Stomach smooth muscle (tissue), 2 donors: ENCODE data around the gene SLC35F2.
"Not testable (repeated sequence)": the region's sequence is repeated elsewhere in the genome, so short reads cannot be mapped to it uniquely, and the experiment has no call there.

Experiments
- H3K27ac ChIP-seq: one replicate; pipeline ENCODE4 v1.7.0; 2013; ENCODE audit warnings: mild to moderate bottlenecking, low read length, inconsistent platforms
- H3K27me3 ChIP-seq, 2 donors: one replicate each; pipeline ENCODE4 v1.7.0; 2013; ENCODE audit warnings: low read length in 2 of 2; ENCODE audit not compliant: insufficient read depth in 2 of 2, control insufficient read depth in 1 of 2
- H3K36me3 ChIP-seq, 2 donors: one replicate each; pipeline ENCODE4 v1.7.0; 2013; ENCODE audit warnings: low read length in 2 of 2; ENCODE audit not compliant: control insufficient read depth in 2 of 2, insufficient read depth in 2 of 2
- H3K4me1 ChIP-seq: one replicate; pipeline ENCODE4 v1.7.0; 2013; ENCODE audit warnings: low read length; ENCODE audit not compliant: control insufficient read depth, insufficient read depth
- H3K4me3 ChIP-seq, 2 donors: one replicate each; pipeline ENCODE4 v1.7.0; 2013; ENCODE audit warnings: low read length in 2 of 2
- H3K9ac ChIP-seq, 2 donors: one replicate each; pipeline ENCODE4 v1.7.0; 2013; ENCODE audit warnings: low read length in 2 of 2, mild to moderate bottlenecking in 1 of 2
- H3K9me3 ChIP-seq, 2 donors: one replicate each; pipeline ENCODE4 v1.7.0; 2013; ENCODE audit warnings: low read length in 2 of 2; ENCODE audit not compliant: control insufficient read depth in 2 of 2
- donor health status: healthy.
- donor health status: Pancreatic carcinoma.

The SLC35F2 gene, protein sequence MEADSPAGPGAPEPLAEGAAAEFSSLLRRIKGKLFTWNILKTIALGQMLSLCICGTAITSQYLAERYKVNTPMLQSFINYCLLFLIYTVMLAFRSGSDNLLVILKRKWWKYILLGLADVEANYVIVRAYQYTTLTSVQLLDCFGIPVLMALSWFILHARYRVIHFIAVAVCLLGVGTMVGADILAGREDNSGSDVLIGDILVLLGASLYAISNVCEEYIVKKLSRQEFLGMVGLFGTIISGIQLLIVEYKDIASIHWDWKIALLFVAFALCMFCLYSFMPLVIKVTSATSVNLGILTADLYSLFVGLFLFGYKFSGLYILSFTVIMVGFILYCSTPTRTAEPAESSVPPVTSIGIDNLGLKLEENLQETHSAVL

DNA sequence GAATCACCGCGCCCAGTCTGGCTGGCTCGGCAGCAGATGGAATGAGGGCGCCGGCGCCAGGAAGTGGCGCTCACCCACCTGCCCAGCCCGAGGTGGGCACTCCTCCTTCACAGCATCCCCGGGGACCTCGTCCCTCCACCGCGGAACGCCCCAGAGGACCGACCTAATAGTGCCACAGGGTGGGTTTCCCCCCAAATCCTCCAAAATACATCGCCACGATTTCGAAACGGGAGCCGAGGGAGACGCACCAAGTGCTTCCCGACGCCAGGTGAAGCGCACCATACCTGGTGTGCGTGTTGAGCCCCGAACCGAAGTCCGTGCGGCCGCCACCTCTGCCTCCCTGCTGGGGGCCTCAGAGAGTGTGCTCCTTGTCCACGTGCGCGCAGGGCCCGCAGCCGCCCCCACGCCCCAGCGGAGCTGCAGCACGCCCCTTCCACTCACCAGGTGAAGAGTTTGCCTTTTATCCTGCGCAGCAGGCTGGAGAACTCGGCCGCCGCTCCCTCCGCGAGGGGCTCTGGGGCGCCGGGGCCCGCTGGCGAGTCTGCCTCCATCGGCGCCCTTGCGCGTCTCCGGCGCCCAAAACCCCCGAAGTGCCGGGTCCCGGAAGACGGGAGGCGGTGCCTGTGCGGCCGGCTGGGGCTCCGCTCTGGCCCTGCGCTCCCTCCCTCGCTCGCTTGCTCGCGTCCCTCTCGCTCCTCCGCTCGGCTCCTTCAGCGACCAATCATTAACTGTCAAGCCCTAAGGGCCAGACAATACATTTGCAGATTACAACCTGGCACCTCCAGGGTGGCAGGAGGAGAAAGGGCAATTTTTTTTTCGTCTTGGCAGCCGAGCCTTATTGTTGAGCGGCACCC, at the start of gene SLC35F2:
Gene SLC35F2, minus strand, starts transcription at position 571 of the 854 bp plus-strand sequence. Its CDS starts 20 bp downstream, at position 551.
- peak within 1 kb of the TSS; percentile 66 to 68 for H3K9ac ChIP-seq
- no peaks in the 10 kb centered on the region for H3K27me3 ChIP-seq
- peak within 1 kb of the TSS; percentile 79 to 83 for H3K4me3 ChIP-seq
- peaks cover 18% of the 10 kb centered on the region for H3K4me1 ChIP-seq
- no peaks in the 10 kb centered on the region for H3K9me3 ChIP-seq
- no peaks in the 10 kb centered on the region for H3K36me3 ChIP-seq
- H3K27ac ChIP-seq = no peak within 1 kb of the TSS

DNA sequence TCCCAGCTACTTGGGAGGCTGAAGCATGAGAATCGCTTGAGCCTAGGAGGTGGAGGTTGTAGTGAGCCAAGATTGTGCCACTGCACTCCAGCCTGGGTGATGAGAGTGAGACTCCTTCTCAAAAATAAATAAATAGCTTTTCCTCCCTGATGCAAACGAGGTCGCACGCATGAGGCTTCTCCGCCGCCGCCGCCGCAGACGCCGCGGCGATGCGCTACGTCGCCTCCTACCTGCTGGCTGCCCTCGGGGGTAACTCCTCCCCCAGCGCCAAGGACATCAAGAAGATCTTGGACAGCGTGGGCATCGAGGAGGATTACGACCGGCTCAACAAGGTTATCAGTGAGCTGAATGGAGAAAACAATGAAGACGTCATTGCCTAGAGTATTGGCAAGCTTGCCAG, 49.6 kb upstream of the SLC35F2 start:
- Histone ChIP-seq H3K36me3 (no peaks in the 10 kb centered on the region), H3K27me3 (peaks cover 0 to 2% of the 10 kb centered on the region in 2 donors), H3K4me1 (no peaks in the 10 kb centered on the region), H3K9me3 (no peaks in the 10 kb centered on the region), H3K9ac (no peak overlapping the region), H3K27ac (no peak overlapping the region), H3K4me3 (no peak overlapping the region)

DNA sequence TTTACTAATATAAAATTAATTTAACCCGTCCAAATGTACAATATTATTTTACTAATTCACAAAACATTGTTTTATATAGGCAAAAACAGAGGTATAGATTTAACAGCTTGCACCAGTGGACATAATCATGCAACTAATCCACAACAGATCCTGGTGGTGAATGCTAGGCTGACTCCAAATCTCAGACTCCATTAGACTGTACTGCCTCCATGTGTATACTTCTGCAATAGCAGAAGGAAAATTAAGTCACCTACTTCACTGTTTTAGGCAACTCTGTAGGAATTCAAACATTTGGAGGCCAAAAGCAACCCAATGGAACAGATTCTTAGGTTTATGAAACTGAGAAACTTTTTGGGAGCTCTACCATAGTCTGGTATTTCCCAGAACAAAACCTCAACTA, 39.7 kb upstream of the SLC35F2 start:
- H3K27ac ChIP-seq = no peak overlapping the region
- H3K27me3 ChIP-seq = peaks cover 0 to 2% of the 10 kb centered on the region in 2 donors
- no peak overlapping the region for H3K9ac ChIP-seq
- no peaks in the 10 kb centered on the region for H3K9me3 ChIP-seq
- H3K4me1 ChIP-seq = no peaks in the 10 kb centered on the region
- no peaks in the 10 kb centered on the region for H3K36me3 ChIP-seq
- no peak overlapping the region for H3K4me3 ChIP-seq

DNA sequence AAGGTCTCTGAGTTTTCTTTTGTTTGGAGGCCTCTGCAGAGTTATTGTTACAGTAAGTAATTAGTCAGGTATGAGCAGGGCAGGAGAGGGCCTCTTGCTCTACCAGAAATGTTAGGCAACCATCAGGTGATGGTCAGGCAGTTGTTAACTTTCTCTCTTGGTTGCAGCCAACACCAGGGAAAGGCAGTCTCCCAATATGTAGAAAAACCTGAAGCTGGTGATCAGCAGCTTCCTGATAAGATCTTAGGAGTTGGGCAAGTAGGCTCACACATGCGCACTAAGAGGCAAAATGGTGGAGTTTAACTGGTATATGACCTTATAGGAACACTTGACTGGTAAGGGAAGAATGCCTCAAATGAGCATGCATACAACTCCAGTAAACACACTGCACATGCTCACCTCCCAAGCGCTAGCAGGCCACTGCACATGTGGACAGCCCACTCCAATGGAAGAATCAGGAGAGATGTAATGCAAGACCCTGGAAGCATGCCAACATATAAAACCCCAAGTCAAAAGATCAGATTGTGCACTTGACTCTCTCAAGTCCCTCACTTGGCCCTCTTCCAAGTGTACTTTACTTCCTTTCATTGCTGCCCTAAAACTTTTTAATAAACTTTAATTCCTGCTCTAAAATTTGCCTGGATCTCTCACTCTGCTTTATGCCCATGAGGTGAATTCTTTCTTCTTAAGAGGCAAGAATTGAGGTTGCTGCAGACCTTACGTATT, 23.7 kb upstream of the SLC35F2 start:
- H3K4me1 ChIP-seq = no peaks in the 10 kb centered on the region
- H3K4me3 ChIP-seq = no peak overlapping the region
- H3K27ac ChIP-seq = no peak overlapping the region
- H3K9me3 ChIP-seq = no peaks in the 10 kb centered on the region
- no peak overlapping the region for H3K9ac ChIP-seq
- H3K36me3 ChIP-seq = no peaks in the 10 kb centered on the region
- H3K27me3 ChIP-seq = no peaks in the 10 kb centered on the region

DNA sequence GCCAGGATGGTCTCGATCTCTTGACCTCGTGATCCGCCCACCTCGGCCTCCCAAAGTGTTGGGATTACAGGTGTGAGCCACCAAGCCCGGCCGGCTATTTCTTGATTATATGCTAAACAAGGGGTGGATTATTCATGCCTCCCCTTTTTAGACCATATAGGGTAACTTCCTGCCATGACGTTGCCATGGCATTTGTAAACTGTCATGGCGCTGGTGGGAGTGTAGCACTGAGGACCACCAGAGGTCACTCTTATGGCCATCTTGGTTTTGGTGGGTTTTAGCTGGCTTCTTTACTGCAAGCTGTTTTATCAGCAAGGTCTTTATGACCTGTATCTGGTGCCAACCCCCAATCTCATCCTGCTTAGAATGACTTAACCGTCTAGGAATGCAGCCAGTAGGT, 22.9 kb upstream of the SLC35F2 start:
- not testable (repeated sequence) for H3K4me1 ChIP-seq, H3K9ac ChIP-seq, H3K27me3 ChIP-seq, H3K4me3 ChIP-seq, H3K9me3 ChIP-seq, H3K27ac ChIP-seq, H3K36me3 ChIP-seq

DNA sequence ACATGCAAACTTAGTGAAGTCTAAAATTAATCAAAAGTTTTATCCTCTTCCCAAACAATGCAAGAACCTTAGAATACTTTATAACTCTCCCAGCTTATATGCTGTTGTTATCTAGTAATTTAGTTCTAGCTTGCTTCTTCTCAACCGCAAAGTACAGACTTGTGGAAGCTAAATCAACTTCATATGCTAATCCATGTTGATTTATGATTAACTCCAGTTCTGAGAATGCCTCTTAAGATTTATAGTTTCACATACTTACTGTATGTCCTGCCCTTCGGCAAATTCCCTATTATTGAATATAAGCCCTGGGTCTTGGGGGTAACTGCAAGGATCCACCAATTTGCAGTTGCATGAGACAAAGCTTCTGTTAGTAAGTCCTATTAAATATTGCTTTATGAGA, 17.6 kb upstream of the SLC35F2 start:
- Histone ChIP-seq H3K4me1 (no peaks in the 10 kb centered on the region), H3K4me3 (no peak overlapping the region), H3K9ac (no peak overlapping the region), H3K27me3 (no peaks in the 10 kb centered on the region), H3K36me3 (no peaks in the 10 kb centered on the region), H3K9me3 (no peaks in the 10 kb centered on the region), H3K27ac (no peak overlapping the region)

DNA sequence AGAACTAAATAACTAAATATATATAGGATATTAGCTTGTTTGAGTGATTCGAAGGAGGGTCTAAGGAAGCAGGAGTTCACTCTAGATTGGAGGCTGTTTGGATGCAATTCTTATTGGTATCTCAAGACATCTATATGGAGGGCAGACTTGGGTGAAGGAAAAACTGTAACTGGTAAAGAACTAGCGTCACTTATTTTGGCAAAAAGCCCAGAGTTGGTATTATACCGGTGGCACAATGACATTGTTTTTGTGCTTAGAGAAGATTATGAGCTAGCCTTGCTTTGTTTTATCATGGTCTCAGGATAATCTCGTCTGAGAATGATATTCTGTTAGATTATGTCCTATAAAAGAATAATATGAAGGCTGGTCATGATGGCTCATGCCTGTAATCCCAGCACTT, 6.0 kb upstream of the SLC35F2 start:
- no peaks in the 10 kb centered on the region for H3K27me3 ChIP-seq
- H3K36me3 ChIP-seq = no peaks in the 10 kb centered on the region
- no peaks in the 10 kb centered on the region for H3K4me1 ChIP-seq
- no peaks in the 10 kb centered on the region for H3K9me3 ChIP-seq
- no peak overlapping the region for H3K27ac ChIP-seq
- H3K4me3 ChIP-seq = no peak overlapping the region
- H3K9ac ChIP-seq = no peak overlapping the region

DNA sequence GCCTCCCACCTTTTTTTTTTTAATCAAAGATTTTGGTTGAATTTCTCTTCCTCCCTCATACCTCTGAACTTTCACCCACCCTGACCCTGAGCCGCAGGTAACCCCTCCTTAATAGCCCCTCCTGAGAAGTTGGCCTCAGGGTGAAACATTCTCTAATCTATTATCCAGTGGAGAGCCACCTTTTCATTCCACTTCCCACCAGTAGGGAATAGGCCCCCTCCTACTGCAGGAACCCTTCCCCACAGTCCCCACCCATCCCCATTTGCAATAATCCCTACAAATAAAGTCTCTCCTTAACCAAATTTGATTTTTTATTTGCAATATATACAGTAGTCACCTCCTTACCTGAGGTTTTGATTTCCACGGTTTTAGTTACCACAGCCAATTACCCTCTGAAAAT, 2.1 kb upstream of the SLC35F2 start:
- H3K36me3 ChIP-seq = no peaks in the 10 kb centered on the region
- peaks cover 18% of the 10 kb centered on the region for H3K4me1 ChIP-seq
- H3K27ac ChIP-seq = no peak overlapping the region

DNA sequence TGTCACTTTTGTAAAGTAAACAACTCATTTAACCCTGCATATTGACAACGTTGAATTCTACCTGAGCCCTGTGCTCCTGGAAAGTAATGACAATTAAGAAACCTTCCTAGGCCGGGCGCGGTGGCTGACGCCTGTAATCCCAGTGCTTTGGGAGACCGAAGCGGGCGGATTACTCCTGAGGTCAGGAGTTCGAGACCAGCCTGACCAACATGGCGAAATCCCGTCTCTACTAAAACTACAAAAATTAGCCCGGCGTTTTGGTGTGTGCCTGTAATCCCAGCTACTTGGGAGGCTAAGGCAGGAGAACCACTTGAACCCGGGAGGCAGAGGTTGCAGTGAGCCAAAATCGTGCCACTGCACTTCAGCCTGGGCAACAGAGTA, 1.6 kb upstream of the SLC35F2 start:
- not testable (repeated sequence) for H3K4me3 ChIP-seq, H3K9ac ChIP-seq, H3K27ac ChIP-seq, H3K9me3 ChIP-seq, H3K36me3 ChIP-seq, H3K27me3 ChIP-seq
- H3K4me1 ChIP-seq = peaks cover 18% of the 10 kb centered on the region

More for the DNA sequence above, 2.1 kb upstream of the SLC35F2 start:
- H3K4me3 ChIP-seq = no peak overlapping the region
- H3K27me3 ChIP-seq = no peaks in the 10 kb centered on the region
- no peak overlapping the region for H3K9ac ChIP-seq
- no peaks in the 10 kb centered on the region for H3K9me3 ChIP-seq

DNA sequence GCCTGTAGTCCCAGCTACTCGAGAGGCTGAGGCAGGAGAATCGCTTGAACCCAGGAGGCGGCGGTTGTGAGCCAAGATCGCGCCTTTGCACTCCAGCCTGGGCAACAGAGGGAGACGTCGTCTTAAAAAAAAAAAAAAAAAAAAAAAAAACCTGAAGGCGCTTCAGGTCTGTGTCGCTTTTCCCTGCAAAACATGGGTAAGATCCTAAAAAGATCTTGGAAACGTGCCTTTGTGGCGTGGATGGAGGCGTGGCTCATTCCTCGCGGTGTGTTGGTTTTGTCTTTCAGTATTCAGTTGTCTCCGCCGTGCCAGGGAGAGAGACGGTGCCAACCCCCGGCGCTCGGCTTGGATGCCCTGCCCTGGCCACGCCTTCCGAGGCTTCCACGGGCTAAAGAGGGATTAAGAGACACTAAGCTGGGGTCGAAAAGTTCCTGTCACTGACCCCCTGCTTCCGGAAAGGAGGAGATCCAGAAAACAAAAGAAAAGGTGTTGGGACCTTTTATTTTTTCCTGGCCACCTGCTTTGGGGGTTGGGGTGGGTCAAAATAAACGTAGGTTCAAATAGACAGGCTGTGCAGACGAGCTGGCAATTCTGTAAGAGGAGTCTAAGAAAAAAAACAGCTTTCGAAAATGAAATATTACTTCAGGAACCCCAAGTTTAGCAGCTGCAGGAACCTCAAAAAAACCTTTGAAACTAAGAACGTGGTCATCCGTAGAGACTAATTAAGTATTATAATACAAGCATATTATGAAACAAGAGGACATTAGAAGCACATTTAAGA, 1.1 kb upstream of the SLC35F2 start:
- Histone ChIP-seq H3K27me3 (no peaks in the 10 kb centered on the region), H3K27ac (no peak overlapping the region), H3K4me1 (peaks cover 18% of the 10 kb centered on the region), H3K9me3 (no peaks in the 10 kb centered on the region), H3K36me3 (no peaks in the 10 kb centered on the region), H3K4me3 (peak overlapping the region; percentile 79 to 83), H3K9ac (peak overlapping the region in 1 of 2 donors; percentile 68)
